C4-2B (cell line): ENCODE results near the gene CST9.

Experiments
- ZFX ChIP-seq: fragments of 450-650 bp; IDR thresholded peaks from 2 replicates; pipeline ENCODE4 v1.6.1; 2017
- TF ChIP-seq, protein P1 (sequence below): fragments of 450-650 bp; conservative IDR thresholded peaks from 2 replicates; pipeline ENCODE4 v1.5.1; 2017; ENCODE audit warnings: mild to moderate bottlenecking

DNA sequence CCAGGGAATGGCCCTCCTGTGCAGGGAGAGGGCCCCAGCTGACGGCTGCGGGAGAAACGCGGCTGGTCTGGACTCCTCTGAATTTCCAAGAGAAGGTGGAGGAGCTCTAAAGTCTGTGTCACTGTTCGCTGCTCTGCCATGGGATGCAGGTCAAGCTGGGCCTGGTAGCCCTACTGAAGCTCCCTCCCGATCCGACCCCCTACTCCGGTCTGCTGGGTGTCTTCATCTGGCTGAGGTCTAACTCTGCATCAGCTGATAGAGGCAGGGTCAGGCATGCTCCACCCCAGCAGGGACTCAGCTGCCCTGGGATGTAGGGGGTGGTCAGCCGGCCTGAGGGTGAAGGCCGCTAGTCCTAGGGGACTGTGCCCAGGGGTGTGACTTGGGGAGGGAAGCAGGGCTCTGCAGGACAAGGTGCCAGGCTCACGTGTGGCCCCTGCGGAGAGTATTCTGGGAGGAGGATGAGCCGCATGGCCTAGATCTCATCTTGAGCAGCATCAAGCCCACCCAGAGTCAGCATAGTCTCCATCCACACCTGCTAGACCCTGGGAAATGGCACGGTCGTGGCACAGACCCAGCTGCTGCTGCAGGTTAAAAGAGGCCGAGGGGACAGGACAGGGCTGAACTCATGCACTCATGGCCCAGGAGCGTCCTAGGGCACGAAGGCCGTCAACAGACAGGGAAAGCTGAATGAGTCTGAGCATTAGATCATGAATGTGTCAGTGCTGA is 30.6 kb upstream of the CST9 start:
- TF ChIP-seq, protein P1, sequence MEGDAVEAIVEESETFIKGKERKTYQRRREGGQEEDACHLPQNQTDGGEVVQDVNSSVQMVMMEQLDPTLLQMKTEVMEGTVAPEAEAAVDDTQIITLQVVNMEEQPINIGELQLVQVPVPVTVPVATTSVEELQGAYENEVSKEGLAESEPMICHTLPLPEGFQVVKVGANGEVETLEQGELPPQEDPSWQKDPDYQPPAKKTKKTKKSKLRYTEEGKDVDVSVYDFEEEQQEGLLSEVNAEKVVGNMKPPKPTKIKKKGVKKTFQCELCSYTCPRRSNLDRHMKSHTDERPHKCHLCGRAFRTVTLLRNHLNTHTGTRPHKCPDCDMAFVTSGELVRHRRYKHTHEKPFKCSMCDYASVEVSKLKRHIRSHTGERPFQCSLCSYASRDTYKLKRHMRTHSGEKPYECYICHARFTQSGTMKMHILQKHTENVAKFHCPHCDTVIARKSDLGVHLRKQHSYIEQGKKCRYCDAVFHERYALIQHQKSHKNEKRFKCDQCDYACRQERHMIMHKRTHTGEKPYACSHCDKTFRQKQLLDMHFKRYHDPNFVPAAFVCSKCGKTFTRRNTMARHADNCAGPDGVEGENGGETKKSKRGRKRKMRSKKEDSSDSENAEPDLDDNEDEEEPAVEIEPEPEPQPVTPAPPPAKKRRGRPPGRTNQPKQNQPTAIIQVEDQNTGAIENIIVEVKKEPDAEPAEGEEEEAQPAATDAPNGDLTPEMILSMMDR, result no peak
- no peak for TF ChIP-seq ZFX
